GM12892 (cell line): ENCODE results near the gene CFAP251.

ENCODE experiments used
- POLR2A ChIP-seq: IDR thresholded peaks from 2 replicates; pipeline ENCODE4 v1.6.1; 2011; ENCODE audit warnings: low read depth, low read length, control low read depth
- POLR2AphosphoS5 ChIP-seq: IDR thresholded peaks from 2 replicates; pipeline ENCODE4 v1.6.1; 2011; ENCODE audit warnings: low read depth, low read length, control low read depth
- TAF1 ChIP-seq: IDR thresholded peaks from 2 replicates; pipeline ENCODE4 v1.6.1; 2011; ENCODE audit warnings: low read depth, mild to moderate bottlenecking, control low read depth, low read length, borderline replicate concordance

GRCh38 chr12:121990114-121990647 lies 71.8 kb downstream of the CFAP251 start:
- TF ChIP-seq POLR2A, result no peak
- TF ChIP-seq POLR2AphosphoS5, result no peak
- TF ChIP-seq TAF1, result no peak
